HG02763 (cell line): Measurements from ENCODE around the gene UQCR11.

Experiments used
- ATAC-seq: cut with Tn5 transposase; IDR thresholded peaks from one replicate; pipeline ENCODE4 v1.9.1; 2021; ENCODE audit warnings: mild to moderate bottlenecking, moderate library complexity; ENCODE audit not compliant: unreplicated experiment

The UQCR11 gene

DNA sequence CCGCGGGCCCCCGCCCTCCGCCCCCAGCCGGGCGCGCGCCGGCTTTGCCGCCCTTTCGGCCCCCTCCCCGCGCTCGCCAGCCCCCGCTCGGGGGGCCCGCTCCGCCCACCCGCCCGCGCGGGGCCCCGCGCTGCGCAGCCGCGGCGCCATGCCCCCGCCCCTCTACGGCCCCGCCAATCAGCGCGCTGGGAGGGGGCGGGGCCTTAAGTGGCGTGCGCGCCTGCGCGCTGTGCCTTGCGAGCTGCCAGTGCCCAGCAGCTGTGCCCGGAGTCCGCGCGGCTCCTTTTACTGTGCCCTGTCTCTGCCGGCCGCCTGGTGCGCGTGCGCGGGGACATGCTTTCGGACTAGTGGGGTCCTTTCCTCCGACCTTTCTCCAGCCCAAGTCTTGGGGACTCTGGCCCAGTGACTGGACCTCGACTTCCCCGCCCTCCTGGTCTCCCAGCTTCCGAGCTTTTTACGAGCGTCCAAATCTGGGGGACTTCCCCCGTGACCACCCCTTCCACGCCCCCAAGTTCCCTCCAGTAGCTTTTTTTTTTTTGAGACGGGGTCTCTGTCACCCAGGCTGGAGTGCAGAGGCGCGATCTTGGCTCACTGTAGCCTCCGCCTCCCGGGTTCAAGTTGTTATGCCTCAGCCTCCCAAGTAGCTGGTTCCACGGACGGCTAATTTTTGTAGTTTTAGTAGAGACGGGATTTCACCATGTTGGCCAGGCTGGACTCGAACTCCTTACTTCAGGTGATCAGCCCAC, 12.3 kb downstream of the UQCR11 start, which contains the start of gene MBD3:
Gene MBD3 (minus strand): TSS at position 111 of the 746 bp plus-strand sequence. CDS start 234 bp downstream, outside the sequence.
- ATAC-seq: peak; percentile 67

DNA sequence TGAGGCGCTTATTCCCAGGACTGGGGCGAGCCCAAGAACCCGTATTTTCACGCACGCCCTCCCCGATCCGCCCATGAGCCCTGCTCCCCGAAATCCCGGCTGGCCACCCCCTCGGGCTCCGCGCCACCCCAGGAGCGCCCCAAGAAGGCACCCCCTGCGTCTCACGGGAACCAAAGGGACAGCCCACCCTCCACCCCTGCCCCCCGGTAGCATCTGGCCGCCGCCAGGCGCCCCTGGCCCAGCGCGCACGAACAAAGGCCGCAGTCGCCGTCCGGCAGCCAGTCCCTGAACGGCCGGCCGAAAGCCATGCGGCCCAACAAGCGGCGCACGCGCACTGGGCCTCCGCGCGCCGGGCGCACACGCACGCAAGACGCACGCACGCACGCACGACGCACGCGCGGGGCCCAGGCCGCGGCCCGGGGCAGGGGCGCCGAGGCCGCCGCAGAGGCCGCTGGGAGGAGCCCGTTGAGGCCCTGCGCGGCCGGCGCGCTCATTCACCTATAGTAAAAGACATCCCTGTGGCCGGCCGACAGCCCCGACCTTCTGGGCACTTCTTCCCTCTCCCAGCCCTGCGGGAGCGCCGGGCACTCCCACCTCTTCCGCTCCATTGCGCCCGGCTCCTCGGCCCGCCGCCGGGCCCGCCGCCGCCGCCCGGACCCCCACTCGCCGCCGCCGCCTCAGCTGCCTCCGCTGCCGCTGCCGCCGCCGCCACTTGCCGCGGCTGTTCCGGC, 13.1 kb downstream of the UQCR11 start:
- peak; percentile 72 for ATAC-seq

DNA sequence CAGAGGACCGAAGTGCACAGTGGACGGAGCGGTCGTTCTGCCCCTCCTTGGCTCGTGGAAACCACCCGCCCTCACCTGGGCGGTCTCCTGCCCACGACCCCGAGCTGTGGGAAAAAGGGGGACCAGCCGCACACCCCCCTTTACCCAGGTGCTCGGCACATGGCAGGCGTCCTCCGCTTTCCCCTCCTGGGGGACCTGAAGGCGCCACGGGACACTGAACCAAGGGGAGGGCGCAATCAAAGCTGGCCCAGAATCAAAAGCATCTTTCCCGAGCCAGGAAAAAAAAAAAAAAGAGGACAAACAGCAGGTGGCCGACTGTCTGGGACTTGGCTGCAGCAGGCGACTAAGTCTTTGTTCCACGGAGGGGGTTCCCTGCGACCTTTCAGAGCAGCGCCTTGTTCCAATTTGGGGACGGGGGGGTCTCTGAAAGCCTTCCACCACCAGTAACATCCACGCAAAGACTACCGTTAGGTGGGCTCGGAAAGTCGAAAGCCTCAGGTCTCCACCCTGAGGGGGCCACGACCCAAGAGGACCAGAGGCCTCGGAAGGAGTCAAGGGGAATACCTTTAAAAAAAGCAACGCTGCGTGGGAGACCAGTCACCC, 13.7 kb downstream of the UQCR11 start:
- no peak for ATAC-seq

DNA sequence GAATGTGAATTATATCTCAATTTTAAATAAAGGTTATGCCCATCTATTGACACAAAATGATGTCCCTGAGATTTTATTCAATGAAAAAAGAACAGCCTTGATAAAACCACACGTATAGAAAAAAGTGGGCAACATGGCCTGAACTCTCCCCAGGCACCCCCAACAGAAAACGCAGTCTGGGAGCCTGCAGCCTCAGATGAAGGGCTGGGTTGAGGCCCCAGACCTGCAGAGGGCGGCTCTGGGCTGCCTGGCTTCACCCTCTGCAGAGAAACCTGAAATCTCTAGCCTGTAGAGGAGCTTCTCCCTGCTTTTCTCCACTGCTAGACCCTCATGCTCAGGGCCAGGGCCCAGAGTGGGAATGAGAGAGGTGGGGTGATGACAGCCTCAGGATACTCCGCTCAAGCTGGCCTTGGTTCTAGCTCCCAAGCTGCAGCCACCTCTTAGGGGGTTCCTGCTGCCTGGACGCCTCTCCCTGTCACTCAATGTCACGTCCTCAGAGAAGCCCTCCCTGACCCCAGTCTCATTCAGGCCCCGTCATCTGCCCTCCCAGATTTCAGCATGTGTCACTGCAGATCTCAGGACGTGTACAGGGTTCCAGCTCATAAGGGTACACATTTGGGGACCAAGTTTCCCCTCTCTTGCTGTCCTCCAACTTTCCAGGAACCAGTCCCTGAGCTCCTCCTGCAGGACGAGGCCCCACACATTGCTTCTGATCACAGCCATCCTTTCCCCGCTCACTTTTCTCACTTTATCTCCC, 14.4 kb downstream of the UQCR11 start:
- ATAC-seq: no peak

- no peak for ATAC-seq
Observed at GRCh38 chr19:1587872-1588271, 17.4 kb downstream of the UQCR11 start.

GRCh38 chr19:1585243-1585580, 20.1 kb downstream of the UQCR11 start:
- no peak for ATAC-seq

GRCh38 chr19:1584500-1585242, 20.6 kb downstream of the UQCR11 start:
- ATAC-seq: no peak

GRCh38 chr19:1582201-1582600, 23.1 kb downstream of the UQCR11 start:
- ATAC-seq: no peak

DNA sequence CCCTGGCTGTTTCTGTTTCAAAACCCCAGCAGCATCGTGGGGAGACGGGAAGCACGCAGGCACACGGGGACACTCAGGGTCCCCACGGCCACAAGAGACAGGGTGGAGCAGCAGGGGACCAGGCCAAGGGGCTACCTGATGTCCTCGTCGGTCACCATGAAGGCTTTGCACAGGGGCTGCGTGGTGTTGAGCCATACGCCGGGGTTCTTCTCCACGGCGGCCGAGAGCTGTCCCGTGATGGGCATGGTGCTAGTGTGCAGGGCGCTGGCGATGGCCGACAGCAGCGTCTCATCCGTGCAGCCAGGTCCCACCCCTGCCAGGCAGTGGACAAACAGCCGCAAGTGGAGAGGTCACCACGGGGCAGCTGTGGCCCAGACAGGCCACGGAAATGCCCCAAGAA, 24.3 kb downstream of the UQCR11 start:
- ATAC-seq: no peak

- ATAC-seq: no peak
Observed at GRCh38 chr19:1580382-1580781, 24.9 kb downstream of the UQCR11 start.

GRCh38 chr19:1579222-1579621, 26.0 kb downstream of the UQCR11 start:
- no peak for ATAC-seq

- ATAC-seq: no peak
Observed at GRCh38 chr19:1577929-1578618, 27.2 kb downstream of the UQCR11 start.

DNA sequence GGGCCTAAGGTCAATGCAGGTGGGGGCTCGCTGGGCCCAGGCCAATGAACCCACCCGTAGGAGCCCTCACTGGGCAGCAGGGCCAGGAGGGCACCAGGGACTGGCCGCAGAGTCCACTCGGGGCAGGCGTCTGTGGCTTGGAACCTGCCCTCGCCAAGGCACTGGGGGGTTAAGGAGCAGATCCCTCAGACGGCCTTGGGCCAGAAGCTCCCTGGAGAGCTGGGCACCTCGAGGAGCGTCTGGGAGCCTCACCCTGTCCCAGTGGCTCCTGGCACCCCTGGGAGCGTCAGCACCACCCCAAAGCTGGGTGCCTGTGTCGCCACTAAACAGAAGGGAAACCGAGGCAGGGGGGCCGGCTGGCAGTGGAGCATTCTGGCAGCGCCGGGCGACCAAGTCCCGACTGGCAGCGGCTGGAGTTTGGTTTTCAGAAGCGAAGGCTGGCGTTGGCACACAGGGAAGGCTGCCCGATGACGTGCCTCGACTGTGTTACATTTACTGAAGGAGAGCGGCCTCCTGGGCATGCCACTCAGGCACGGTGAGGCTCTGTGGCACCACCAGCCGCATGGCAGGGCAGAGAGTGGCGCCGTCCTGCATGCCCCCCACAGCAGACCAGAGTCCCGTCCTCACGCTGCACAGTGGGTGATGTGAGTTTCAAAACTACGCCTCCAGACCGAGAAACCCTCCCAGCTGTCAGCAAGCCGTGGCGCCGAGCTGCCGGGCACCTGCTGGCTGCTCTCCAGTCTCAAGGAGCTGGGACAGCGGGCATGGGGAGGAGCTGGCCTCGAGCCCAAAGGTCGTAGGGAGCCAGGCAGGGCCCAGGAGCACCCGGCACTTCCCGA, 28.0 kb downstream of the UQCR11 start:
- no peak for ATAC-seq

- ATAC-seq: no peak
Observed at GRCh38 chr19:1576242-1577089, 28.8 kb downstream of the UQCR11 start.

GRCh38 chr19:1575323-1576241, 29.7 kb downstream of the UQCR11 start:
- ATAC-seq: no peak

DNA sequence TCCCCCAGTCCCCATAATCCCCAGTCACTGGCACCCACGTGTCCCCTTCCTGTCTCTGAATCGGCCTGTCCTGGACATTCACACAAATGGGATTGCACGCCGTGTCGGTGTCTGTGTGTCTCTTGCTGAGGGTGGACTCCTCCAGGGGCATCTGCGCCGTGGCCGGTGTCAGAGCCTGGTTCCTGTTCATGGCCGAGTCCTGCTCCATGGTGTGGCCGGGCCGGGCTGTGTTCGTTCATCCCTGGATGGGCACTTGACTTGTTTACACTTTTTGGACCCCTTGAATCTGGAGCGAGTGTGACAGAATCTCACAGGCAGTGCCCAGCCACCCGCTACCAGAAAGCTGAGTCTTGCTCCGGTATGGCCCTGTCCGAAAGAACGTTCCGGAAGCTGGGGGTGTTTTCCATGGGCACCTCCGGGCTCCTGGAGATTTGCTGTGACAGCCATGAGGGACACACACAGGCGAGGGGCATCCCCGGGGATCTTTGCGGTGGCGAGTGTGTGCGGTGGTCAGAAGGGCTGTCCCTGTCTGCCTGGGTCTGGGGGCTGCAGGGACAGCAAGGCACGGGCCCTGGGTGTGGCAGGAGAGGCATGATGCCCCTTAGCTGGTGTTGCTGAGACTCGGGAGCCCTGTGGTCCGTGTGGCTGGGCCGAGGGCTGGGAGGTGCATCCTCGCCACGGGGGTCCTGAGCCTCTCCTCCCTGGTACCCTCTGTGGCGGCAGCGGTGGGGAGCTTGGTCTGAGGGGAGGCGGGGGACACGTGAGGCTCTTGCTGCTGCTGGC, 30.7 kb downstream of the UQCR11 start:
- no peak for ATAC-seq
